Stimulated activated CD4-positive, alpha-beta T cell treated with anti-CD3 and anti-CD28 coated beads, Interleukin-4, amount 100 ng/mL, for 1 hour (primary cell): Measurements from ENCODE around the gene RAB3D.
A peak's percentile ranks its signal among the peaks of the same experiment; 100 is the strongest.
"Not testable (repeated sequence)": the region's sequence is repeated elsewhere in the genome, so short reads cannot be mapped to it uniquely, and the experiment has no call there.

ENCODE experiments used
- DNase-seq: peaks from one replicate; pipeline ENCODE4 v3.0.0-alpha.2; 2020

Gene RAB3D

DNA sequence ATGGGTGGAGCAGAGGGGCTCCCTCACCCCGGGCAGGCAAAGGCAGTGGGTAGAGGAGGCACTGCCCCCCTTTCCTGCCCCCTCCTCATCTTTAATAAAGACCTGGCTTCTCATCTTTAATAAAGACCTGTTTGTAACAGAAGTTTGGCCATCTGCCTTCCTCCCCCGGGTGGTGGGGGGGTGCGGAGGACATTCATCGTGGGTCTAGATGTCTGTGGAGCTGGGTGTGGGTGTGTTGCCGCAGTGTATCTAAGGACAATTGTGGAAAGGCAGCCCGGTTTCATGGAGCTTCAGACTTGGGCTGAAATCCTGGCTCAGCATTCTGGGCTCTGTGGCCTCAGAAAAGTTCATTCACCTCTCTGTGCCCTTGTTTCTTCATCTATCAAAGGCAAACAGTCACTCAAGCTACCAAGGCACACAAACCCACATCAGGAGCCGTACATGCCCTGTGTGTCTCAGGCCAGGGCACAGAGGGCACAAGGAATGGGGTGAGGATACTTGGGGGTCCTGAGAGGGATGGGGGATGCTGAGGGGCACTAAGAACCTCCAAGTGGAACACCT, 26.2 kb upstream of the RAB3D start:
- no peak for DNase-seq

DNA sequence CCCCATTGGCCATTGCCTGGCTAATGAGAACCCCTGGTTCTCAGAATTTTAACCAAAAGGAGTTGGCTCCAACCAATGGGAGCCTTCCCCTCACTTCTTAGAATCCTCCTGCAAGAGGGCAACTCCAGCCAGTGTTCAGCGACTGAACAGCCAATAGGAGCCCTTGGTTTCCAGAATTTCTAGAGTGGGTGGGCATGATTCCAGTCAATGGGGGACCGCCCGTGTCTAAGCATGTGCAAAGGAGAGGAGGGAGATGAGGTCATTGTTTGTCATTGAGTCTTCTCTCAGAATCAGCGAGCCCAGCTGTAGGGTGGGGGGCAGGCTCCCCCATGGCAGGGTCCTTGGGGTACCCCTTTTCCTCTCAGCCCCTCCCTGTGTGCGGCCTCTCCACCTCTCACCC, 25.5 kb upstream of the RAB3D start:
- no peak for DNase-seq

DNA sequence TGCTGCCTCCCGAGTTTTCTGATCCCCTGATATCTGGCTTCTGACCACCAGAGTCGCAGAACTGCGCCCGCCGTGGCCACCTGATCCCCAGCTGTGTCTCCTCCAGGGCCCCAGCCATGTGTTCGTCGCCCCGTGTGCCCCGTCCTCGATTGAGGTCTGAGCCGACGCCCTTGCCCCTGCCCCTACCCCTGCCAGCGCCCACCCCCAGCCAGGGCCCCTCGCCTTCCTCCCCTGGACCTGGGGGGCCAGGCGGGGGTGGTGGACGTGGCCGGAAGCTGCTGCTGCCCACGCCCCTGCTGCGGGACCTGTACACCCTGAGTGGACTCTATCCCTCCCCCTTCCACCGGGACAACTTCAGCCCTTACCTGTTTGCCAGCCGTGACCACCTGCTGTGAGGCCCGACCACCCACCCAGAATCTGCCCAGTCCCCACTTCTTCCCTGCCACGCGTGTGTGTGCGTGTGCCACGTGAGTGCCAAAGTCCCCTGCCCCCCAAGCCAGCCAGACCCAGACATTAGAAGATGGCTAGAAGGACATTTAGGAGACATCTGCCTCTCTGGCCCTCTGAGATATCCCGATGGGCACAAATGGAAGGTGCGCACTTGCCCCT, 24.9 kb upstream of the RAB3D start:
- no peak for DNase-seq

DNA sequence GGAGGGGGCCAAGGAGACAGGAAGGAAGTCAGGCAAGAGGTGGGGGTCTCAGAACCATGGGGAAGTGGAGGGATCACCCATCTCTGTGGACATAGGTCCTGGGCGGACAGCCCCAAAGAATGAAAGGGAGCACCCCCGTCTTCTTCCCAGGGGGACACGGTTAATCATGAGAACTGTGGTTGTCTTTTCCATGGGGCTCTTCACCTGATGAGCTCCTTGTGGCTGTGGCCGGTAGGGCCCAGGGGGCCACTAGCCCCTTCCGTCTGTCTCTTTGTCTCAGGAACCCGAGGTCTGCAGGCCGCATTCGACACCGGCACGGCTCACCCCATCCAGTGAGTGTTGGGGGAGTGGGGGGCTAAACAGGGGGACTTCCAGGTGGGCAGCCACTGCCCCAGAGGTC, 24.4 kb upstream of the RAB3D start:
- no peak for DNase-seq

DNA sequence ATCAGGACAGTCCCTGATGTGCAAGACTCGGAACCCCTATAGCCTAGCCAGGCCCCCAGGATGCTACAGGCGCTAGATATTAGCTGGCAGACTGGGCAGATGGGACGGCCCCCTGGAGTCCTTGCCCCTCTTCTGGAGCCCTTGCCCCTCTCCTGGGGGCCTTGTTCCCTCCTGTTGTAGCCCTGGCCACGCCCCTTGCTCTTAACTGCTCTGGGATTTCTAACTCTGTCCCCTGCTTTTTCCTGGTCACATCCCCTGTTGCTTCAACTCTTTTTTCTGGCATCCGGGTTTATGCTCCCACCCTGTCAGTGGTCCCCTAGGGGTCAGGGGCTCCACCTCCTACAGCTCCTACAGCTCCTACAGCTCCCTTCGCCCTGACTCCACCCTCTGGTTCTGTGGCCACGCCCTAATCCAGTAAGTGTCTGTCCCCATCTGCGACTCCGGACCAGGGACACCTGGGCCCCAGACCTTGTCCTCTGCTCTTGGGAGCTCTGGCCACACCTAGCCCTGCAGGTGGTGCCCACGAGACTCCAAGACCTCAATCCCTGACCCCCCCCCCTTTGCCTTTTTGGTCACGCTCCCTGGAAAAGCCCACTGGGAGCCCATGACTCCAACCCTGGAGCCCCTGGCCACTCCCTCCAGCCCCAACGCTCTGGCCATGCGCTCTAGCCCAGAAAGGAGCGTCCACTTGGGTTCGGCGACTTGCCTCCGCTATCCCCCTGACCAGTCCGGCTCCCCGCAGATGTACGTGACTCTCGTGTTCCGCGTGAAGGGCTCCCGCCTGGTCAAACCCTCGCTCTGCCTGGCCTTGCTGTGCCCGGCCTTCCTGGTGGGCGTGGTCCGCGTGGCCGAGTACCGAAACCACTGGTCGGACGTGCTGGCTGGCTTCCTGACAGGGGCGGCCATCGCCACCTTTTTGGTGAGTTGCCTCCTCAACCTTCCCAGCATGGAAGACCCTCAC, 22.6 kb upstream of the RAB3D start:
- no peak for DNase-seq

DNA sequence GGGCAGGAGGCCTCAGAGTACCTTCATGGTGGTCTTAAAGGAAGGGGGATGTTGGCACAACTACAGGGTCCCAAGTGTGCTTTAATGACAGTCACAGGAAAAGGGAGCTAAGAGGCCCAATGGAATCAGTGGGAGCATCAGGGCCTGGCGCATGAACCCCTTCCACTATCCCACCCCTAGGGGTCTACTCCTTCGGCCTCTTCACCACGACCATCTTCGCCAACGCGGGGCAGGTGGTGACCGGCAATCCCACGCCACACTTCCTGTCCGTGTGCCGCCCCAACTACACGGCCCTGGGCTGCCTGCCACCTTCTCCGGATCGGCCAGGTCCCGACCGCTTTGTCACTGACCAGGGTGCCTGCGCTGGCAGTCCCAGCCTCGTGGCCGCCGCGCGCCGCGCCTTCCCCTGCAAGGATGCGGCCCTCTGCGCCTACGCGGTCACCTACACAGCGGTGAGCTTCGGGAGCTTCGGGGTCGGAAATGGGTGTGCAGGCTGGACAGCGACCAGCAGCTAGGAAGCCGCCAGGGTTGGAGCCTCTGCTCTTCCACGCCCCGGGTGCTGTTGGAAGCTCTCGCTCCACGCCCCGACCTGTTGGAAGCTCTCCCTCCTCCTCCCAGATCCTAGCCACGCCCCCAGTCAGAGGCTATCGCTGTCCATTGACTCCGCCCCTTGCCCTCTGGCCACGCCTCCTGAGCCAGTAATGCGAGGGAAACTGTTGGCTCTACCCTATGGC, 21.7 kb upstream of the RAB3D start:
- DNase-seq: no peak

DNA sequence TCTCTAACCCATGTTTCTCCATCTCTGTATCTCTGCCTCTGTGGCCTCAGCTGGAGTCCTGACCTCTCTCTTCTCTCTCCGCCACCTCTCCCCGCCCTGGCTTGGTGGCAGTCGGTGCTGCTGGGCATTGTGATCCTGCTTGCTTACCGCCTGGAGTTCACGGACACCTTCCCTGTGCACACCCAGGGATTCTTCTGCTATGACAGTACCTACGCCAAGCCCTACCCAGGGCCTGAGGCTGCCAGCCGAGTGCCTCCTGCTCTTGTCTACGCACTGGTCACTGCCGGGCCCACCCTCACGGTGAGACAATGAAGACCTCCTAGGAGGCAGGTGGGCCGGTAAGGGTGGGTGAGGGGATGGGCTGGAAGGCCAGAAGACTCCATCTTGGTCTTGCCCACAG, 20.0 kb upstream of the RAB3D start:
- DNase-seq: no peak

DNA sequence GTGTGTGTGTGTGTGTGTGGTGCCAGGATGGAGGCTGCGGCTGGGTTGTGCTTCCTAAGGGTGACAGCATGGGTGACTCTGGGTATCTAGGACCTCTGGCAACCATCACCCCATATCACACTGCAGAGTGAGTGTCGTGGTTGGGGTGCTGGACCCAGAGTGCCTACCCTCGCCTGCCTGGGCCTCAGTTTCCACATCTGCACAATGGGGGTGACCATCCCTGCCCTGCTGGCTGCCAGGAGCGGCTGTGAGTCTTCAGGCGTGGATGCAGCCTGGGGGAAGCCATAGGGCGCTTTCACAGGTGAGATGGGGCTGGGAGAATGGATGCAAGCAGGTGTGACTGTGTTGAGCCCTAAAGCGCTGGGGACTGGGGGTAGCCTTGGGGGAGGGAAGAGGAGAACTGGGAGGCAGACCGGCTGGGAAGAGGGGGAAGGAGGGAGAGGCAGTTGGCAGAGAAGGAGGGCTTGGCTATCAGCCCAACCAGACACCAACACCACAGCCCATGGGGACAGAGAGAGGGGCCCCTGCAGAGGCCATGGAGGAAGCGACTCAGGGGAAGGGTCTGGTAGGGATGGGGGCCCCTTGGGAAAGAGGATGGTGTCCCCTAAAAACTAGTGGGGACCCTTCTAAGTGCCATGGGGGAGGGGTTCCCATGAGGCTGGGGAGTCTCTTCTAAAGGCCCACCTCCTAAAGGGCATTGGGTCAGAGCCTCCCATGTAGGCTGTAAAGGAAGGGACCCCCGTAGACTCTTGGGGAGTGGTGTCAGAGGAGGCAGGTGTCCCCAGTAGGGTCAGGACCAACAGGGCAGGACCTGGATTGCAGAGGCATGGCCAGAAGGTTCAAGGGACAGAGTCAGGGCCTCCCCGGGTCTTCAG, 17.5 kb upstream of the RAB3D start:
- no peak for DNase-seq

DNA sequence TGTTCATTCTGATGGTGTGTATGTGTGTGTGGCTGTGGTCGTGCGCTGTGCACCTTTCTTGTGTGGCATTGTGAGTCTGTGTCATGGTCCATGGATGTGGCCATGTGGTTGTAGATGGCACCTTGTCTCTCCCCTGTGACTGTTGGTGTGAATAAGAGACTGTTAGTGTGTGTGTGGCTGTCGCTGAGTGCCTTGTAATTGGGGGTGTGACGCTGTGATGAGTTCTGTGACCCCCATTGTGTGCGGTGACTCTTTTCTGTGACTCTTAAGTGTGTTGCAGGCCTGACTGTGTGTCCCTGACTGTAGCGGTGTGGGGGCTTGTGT, 16.6 kb upstream of the RAB3D start:
- DNase-seq: no peak

DNA sequence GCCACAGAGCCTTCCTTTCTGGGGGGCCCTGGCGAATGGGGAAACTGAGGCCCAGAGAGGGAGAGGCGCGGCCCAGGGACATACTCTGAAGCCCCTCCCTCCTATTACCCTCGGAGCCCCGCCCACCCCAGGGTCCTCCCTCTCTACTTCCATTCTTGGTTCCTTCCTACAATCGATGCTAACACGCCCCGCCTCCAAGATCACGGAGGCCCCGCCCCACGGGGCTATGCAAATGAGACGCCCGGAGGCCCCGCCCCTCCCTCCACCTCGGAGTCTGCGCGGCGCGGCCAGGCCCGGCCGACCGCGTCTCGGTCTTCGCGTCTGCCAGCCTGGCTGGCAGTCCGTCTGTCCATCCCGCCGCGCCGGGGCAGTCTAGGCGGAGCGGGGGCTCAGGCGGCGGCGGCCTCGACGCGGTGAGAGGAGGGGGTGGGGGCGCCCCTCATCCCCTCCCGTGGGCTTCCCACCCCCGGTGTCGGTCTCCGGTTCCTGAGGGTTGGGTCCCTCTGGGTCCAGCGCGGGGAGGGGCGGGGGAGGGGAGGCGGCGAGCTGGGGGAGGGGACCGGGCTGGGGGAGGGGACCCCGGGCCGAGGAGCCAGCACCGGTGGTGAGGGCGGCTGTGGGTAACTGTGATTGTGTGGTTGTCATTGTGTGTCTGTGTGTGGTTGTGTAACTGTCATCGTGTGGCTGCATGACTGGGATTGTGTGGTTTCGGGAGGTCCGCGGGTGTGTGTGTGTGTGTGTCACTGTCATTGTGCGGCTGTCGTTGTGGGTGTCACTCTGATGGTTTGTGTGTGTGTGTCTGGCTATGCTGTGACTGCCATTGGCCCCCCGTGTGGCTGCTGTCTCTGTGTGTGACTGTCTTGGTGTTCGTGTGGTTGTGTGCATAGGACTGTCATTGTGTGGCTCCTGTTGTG, 16.0 kb upstream of the RAB3D start, which contains the start of gene PLPPR2:
Gene PLPPR2 (plus strand): TSS at position 273 of the 914 bp plus-strand sequence. CDS start 2,242 bp downstream, outside the sequence.
- DNase-seq: peak; percentile 86

DNA sequence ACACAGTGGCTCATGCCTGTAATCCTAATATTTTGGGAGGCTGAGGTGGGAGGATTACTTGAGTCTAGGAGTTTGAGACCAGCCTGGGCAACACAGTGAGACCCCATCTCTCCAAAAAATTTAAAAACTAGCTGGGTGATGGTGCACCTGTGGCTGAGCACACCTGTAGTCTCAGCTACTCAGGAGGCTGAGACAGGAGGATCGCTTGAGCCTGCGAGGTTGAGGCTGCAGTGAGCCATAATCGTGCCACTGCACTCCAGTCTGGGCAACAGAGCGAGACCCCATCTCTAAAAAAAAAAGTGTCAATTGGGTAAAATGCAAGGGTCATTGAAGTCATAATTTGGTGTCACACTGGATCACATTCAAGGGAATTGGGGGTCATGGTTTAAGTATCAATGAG, 14.6 kb upstream of the RAB3D start:
- DNase-seq: not testable (repeated sequence)

DNA sequence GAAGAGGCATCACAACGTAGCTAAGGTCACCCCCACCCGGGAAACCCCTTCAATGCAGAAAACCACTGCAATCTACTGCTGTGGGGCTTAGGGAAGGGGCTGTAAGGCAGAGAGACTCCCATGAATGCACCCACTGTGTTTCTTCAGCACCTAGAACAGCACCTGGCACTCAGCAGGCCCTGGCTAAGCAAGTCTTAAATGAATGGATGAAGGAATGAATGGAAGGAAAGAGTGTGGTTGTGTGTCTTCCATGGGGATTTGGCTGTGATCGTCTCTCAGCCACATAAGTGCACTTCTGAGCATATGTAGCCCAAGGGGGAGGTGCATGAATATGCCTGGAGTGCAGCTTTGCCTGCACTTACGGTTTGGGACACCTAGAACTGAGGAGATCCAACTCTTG, 9.7 kb upstream of the RAB3D start:
- DNase-seq: no peak

DNA sequence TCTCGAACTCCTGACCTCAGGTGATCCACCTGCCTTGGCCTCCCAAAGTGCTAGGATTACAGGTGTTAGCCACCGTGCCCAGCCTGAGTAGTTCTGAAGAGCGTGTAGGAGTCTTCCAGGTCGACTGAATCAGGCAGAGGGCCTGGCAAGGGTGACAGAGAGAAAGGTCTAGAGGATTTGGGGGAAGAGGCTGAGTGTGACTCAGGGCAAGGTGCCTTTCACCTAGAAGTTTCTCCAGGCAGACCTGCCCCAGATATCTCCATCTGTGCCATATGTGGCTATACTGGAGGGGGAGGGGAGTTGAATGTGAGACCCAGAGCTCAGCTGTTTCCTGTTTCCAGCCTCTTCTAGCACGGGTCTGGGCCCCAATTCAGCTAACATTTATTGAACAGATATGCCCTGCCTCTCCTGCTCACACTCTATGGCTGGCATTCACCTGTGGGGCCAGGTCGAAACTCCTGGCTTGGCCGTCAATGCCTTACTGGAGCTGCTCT, 8.1 kb upstream of the RAB3D start:
- no peak for DNase-seq

DNA sequence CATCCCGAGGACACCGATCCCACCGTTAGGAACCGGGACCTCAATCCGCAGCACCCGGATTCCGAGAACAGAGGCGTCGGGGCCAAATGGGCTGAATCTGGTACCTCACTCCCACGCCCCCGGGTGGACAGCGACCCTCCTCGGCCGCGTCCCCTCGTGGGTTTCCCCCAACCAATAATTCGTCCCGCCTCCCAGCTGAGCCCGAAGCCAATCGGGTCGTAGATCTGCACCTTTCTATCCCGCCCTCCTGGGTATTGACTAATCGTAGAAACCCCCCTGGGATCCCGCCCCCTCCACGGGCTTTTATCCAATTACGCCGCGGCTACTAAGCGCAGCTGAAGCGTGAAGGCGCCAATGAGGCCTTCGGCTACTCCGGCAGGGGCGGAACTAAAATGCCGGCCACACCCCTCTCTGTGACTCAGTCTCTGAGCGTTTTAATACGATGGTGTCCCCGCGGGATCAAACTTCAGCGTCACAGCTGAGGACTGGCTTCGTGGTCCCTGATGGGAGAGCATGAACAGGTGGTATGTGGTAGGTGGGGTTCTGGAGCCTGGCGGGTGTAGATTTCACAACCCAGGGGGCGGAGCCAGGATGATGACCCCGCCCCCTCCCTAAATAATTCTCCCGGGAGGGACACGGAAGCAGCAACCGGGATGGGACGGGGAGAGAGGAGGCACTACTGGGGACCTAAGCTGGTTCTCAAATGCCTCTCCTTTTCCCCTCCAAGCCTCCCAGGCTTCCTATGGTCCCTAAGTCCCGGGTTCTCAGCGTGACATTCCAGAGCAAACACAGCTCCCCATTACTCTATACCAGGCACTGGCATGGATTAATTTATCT, 6.9 kb upstream of the RAB3D start, which contains the start of the genes CCDC159 and TMEM205:
Gene CCDC159 (plus strand): TSS at position 416 of the 837 bp plus-strand sequence. CDS start 88 bp downstream, at position 504.
Gene TMEM205 (minus strand): TSS at position 165 of the 837 bp plus-strand sequence. CDS start 649 bp downstream, outside the sequence.
- DNase-seq: peak; percentile 97

DNA sequence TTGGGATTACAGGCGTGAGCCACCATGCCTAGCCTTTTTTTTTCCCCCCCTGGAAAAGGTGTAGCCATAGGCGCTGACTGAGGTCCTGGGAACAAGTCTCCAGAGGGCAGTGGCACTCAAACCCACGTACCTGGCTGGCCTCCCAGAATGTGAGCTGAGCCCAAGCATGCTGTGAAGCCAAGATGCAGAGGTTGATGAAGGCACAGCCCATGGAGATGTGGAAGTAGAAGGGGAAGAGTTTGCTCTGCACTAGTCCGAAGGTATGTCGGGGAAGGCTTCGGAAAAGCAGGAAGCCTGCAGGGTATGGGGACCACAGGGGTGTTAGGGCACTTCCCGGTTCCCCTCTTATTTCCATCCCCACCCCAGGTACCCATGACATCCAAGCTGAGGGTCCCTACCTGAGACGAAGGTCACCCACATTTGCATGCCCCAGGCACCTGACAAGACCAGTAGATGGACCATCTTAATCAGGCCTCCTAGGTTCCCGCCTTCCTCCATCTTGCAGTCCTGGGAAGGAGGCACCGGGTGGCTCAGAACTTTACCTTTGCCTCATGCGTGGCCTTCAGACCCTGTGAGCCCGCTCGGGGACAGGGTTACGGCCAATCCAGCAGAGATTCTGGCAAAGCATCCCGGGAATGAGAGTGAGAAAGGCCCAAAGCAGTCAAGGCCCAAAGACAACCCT, 5.8 kb upstream of the RAB3D start:
- DNase-seq: no peak

DNA sequence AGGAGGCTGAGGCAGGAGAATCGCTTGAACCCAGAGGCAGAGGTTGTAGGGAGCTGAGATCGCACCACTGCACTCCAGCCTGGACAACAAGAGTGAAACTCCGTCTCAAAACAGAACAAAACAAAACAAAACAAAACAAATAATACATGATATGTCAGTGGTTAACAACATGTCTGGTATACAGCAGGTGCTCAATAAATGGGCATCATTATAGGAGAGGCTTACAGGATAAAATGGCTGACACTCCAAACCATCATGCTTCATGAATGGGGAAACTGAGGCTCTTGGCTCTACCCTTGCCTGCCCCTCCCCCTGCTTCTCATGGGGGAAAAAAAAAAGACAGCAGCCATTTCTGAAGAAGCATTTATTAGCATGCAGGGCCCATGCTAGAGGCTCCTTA, 3.0 kb upstream of the RAB3D start:
- no peak for DNase-seq

DNA sequence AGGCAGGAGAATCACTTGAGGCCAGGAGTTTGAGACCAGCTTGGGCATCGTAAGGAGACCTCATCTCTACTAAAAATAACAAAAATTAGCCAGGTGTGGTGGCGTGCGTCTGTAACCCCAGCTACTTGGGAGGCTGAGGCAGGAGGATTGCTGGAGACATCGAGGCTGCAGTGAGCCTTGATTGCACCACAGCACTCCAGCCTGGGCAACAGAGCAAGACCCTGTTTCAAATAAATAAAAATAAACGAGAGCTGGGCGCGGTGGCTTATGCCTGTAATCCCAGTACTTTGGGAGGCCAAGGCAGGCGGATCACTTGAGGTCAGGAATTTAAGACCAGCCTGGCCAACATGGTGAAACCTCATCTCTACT, 626 bp upstream of the RAB3D start:
- not testable (repeated sequence) for DNase-seq

DNA sequence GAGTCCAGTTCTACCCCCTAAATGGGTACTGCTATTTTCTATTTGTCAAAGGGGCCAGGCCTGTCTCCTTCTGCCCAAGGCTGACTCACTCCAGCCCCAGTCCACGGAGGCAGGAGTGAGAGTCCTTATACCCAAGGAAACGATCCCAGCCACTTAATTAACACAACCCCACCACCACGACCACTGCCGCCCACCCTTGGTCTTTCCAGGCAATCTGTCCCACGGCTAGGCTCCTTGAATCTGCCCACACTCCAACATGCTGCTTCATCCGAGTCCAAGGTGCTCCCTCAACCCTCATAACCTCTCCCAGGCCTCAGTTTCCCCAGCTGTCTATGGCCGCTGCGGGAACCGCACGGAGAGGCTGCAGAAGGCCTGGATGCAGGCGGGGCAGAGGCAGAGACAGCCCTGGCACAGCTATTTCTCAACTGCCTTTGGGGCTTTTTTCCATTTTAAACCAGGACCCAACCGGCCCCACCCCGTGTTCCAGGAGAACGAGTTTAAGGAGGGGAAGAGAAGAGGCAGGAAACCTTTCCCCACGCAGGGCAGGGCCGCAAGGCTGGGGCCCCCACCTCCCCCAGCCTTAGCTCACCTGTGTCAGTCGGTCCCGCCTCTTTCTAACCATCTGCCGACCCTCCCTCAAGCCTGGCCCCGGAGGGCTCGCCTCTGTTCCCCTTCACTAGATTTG, 746 bp downstream of the RAB3D start:
- no peak for DNase-seq

DNA sequence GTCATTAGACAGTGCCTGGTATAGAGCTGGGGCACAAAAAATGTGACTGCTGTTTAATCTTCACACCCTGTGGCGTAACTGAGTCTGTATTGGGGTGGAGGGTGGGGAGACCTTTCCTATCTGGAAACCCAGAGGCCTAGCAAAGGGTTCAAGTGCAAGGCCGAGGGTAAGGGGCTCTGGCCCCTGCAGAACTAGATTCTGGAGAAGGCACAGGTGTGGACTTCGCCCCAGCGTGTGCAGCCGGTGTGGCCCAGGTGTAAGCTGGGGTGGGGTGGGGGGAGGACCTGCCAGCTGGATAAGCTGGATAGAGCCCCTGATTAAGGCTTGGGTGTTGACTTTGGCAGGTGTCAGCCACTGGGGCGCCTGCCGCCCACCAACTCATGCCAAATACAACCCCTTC, 1.3 kb downstream of the RAB3D start:
- DNase-seq: no peak
